Astrocyte of the cerebellum (primary cell): ENCODE results near the gene SSBP4.

Experiments
- DNase-seq: peaks from one replicate; pipeline ENCODE4 v3.0.0-alpha.2; 2011; ENCODE audit warnings: low read depth
- H3K4me3 ChIP-seq: 2 replicates; pipeline ENCODE4 v1.5.1; 2011; ENCODE audit warnings: mild to moderate bottlenecking, low read depth, low read length, moderate library complexity
- in situ Hi-C: cut with HindIII; loops from 2 replicates; pipeline ENCODE4 v1.10.0; 2017; ENCODE audit warnings: low sequenced_read_pairs
- TF ChIP-seq, protein P1 (sequence below): IDR thresholded peaks from 2 replicates; pipeline ENCODE4 v1.5.1; 2012; ENCODE audit warnings: low read length, low read depth, moderate library complexity, mild to moderate bottlenecking; ENCODE audit errors: missing control alignments

The SSBP4 gene

DNA sequence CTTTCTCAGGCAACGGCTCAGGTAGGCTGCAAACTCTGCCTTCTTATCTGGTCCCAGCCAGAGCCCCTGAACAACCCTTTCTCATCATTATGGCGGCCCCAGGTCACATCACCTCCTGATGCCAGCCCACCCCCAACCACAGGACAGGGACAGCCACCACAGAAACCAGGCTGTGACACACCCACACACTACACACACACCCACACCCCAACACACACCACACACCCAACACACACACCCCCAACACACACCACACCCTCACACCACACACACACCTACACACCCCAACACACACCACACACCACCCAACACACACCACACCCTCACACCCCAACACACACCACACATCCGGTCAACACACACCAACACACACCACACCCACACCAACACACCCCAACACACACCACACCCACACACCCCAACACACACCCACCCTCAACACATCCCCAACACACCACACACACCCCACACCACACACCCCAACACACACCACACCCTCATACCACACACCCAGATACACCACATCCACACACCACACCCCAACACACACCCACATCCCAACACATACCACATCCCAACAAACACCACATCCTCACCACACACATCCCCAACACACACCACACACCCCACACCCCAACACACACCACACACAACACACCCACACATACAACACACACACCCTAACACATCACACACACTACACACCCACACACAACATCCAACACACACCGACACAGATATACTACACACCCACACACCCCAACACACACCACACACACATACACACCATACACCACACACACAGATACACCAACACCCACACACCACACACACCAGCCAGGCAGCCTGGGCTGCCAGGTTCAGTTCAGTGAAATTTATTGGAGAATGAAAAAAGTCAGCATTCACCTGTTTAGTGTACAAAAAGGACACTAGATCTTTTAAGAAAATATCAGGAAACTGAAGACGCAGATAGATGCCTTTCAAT is 22.9 kb downstream of the SSBP4 start:
- no peak overlapping the region for H3K4me3 ChIP-seq
- no peak for DNase-seq
- in situ Hi-C loops: no loop called here
- TF ChIP-seq, protein P1, sequence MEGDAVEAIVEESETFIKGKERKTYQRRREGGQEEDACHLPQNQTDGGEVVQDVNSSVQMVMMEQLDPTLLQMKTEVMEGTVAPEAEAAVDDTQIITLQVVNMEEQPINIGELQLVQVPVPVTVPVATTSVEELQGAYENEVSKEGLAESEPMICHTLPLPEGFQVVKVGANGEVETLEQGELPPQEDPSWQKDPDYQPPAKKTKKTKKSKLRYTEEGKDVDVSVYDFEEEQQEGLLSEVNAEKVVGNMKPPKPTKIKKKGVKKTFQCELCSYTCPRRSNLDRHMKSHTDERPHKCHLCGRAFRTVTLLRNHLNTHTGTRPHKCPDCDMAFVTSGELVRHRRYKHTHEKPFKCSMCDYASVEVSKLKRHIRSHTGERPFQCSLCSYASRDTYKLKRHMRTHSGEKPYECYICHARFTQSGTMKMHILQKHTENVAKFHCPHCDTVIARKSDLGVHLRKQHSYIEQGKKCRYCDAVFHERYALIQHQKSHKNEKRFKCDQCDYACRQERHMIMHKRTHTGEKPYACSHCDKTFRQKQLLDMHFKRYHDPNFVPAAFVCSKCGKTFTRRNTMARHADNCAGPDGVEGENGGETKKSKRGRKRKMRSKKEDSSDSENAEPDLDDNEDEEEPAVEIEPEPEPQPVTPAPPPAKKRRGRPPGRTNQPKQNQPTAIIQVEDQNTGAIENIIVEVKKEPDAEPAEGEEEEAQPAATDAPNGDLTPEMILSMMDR: no peak

DNA sequence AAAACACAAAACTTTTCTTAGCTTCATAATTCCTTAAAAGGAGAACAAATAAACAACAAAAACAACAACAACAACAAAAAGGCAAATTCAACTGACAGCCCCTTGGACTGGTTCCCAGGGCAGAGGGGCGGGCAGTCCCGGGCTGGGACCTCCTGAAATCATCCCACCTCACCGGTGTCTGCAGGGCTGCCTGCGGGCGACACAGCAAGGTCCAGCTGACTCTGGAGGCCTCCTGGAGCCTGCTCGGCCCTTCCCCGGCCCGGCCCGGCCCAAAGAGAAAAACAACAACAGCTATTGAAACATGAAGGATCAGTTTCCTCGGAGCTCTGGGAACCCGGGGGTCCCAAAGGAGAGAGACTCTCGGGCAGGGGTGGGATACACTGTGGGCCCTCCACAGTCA is 23.7 kb downstream of the SSBP4 start:
- in situ Hi-C loops: no loop called here
- TF ChIP-seq, protein P1: no peak
- H3K4me3 ChIP-seq: no peak overlapping the region
- DNase-seq: no peak

DNA sequence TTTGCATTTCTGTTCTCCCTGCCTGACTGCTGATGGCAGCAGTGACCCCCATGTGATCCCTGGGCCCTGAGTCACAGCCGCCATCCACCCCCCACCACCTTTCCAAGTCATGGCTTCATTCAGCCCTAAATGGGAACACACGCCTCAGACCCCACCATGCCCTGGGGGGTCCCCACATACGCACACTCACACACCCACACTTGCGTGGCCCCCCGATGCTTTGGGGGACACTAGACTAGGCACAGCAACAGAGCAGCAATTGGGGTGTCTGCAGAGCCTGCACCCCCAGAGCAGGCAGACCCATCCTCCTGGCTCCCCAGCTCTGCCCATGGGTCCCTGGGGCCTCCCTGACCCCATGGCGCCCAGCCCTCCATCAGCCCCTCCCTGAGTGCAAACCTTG is 24.2 kb downstream of the SSBP4 start:
- in situ Hi-C loops: no loop called here

DNA sequence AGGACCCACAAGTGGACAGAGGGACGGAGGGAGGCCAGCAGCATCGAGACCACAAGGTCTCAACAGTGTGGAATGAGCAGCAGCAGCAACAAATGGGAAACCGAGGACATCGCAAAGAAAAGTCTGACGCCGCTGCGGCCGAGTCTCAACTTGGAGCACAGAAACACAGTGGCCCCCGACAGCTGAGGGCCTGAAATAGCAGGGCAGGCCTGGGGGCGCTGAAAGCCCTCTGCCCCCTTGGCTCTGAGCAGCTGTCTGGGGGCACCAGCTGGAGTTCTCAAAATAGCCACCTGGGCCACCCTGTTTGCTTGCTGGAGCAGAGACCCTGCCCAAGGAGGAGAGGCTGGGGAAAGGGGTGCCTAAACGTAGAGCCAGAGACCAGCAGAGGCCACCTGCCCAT is 24.6 kb downstream of the SSBP4 start:
- no peak for DNase-seq
- no peak overlapping the region for H3K4me3 ChIP-seq
- in situ Hi-C loops: no loop called here
- TF ChIP-seq, protein P1: no peak

More for the DNA sequence above, 24.2 kb downstream of the SSBP4 start:
- DNase-seq: no peak
- TF ChIP-seq, protein P1: no peak
- no peak overlapping the region for H3K4me3 ChIP-seq

DNA sequence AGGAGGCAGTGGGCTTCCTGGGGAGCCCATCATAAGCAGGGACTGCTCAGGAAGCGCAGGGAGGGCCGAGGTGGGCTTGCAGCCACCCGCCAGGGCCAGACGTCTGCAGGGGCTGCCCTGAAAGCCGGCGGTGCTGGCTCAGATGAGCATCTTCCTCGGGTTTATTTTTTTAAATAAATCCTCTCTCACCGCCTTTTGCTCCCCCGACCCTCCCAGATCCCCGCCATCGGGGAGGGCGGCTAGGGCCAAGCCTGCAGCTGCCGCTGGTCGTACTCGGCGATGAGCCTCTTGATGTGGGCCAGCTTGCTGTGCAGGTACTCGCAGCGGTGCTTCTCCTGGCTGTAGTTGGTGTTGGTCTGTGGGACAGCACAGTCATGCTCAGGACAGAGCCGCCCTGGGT is 25.3 kb downstream of the SSBP4 start:
- TF ChIP-seq, protein P1: no peak
- in situ Hi-C loops: no loop called here
- no peak for DNase-seq

DNA sequence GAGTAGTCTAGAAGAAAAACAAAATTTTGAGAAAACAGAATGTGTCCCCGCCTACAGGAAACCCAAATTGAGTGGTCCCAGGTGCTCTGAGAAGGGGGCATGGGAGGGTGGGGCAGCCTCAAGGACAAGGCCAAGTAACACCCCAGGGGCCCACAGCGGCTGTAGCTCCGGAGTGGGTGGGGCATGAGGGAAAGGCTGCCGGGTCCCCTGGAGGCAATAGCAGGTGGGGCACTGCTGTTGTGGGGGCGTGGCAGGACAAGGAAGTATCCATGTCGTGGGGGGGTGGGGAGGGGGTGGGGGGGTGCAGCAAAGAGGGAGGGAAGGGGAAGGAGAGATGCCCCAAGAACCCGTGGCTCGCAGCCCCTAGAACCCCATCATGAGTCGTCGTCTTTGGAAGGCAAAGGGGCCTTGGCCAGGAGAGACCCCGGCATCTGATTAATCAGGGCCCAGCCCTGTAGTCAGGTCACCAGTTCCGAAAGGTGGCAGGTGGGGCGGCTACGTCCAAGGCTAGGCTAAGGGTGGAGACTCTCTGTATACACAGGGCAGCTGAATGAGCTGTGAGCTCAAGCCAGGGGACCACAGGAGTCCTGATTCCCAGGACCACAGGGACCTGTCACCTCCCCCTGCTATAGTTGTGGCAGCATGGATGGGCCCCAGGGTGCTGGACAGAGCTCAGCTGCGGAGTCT is 26.2 kb downstream of the SSBP4 start:
- TF ChIP-seq, protein P1: no peak
- no peak for DNase-seq
- H3K4me3 ChIP-seq: no peak overlapping the region
- in situ Hi-C loops: no loop called here

More for the DNA sequence above, 25.3 kb downstream of the SSBP4 start:
- no peak overlapping the region for H3K4me3 ChIP-seq
